GM12891 (cell line): ENCODE results near the gene HOXC13.

Experiments
- DNase-seq: peaks from one replicate; pipeline ENCODE4 v3.0.0; 2011; ENCODE audit warnings: low spot score; ENCODE audit not compliant: insufficient read length
- FAIRE-seq: peaks from 2 replicates; lab custom pipeline; 2011; peaks lifted over from hg19 to GRCh38; lab: Jason Lieb, UNC
- PAX5 ChIP-seq: IDR thresholded peaks from 2 replicates; pipeline ENCODE4 v1.6.1; 2011; ENCODE audit warnings: low read length, moderate library complexity, mild to moderate bottlenecking; ENCODE audit not compliant: insufficient read depth, severe bottlenecking
- POLR2A ChIP-seq: IDR thresholded peaks from 2 replicates; pipeline ENCODE4 v1.6.1; 2011; ENCODE audit warnings: low read depth, low read length, control low read depth
- POLR2AphosphoS5 ChIP-seq: IDR thresholded peaks from 2 replicates; pipeline ENCODE4 v1.6.1; 2011; ENCODE audit warnings: low read depth, low read length, control low read depth
- POU2F2 ChIP-seq: IDR thresholded peaks from 2 replicates; pipeline ENCODE4 v1.6.1; 2011; ENCODE audit warnings: low read depth, mild to moderate bottlenecking, control low read depth, low read length, moderate library complexity
- SPI1 ChIP-seq: IDR thresholded peaks from 2 replicates; pipeline ENCODE4 v1.6.1; 2011; ENCODE audit warnings: low read depth, low read length, control low read depth
- TAF1 ChIP-seq: IDR thresholded peaks from 2 replicates; pipeline ENCODE4 v1.6.1; 2011; ENCODE audit warnings: low read depth, low read length, control low read depth

The HOXC13 gene

DNA sequence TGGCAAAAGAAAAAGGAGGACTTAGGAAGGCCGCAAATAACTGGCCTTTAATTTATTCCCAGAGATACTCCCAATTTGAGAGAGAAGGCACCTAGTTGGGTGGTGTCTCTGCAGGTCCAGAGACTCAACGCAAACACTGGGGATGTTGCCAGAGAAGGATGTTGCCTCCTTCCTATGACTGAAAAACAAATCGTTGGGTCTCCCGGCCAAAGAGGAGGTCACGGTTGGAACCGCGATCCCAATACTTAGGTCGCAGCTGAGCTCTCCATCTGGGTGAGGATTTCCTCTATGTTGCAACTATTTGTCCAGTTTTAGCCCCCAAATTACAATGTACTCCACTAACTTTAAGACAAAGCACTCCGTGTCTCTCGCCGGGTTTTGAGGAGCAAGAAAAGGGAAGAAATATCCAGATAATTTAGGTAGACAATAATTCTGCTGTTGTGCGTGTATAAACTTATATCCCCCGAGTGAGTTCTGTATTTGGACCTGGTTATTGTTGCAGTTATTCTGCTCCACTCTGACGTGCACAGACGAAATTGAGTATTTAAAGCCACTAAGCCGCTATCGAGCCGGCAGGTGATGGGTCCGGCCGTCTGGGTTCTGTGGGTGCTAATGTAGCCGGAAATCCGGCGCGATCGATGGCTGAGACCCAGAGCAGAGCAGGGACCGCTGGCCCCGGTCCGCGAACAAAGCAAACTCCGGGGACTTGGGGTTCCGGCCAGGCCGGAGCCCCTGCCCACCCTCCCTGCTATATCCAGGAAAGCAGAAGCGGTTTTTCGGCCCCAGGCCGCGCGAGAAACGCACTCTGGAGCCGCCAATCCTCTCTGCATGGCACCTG is 21.8 kb downstream of the HOXC13 start:
- no peak for TF ChIP-seq POLR2AphosphoS5
- no peak for TF ChIP-seq POU2F2
- no peak for TF ChIP-seq TAF1
- TF ChIP-seq POLR2A, result no peak
- TF ChIP-seq SPI1, result no peak
- no peak for TF ChIP-seq PAX5
- FAIRE-seq (no peak), DNase-seq (no peak)

- no peak for TF ChIP-seq TAF1
- TF ChIP-seq POLR2AphosphoS5, result no peak
- no peak for TF ChIP-seq SPI1
- TF ChIP-seq POLR2A, result no peak
- TF ChIP-seq POU2F2, result no peak
- TF ChIP-seq PAX5, result no peak
- DNase-seq (no peak), FAIRE-seq (no peak)
Observed at GRCh38 chr12:53961025-53961761, 22.6 kb downstream of the HOXC13 start.

DNA sequence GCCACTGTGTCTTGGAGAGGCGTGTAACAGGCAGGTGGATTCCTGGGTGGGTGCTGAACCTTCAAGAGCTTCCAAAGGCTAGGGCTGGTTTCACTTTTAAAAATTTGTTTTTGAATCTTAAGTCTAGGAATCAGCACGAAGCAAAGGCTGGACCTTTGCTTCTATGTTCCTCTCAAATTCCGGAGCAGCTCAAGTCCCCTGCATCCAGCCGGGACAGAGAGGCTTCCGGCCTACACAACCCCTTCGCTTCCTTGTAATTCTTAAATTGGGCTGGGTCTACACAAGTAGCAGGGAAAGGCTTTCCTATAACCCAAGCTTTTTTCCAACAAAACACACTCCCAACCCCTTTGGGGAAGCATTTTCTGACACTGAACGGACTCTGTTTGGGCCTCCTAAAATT is 24.4 kb downstream of the HOXC13 start:
- TF ChIP-seq TAF1 (no peak), POU2F2 (no peak), POLR2AphosphoS5 (no peak), SPI1 (no peak), PAX5 (no peak), POLR2A (no peak)
- FAIRE-seq, result no peak

DNA sequence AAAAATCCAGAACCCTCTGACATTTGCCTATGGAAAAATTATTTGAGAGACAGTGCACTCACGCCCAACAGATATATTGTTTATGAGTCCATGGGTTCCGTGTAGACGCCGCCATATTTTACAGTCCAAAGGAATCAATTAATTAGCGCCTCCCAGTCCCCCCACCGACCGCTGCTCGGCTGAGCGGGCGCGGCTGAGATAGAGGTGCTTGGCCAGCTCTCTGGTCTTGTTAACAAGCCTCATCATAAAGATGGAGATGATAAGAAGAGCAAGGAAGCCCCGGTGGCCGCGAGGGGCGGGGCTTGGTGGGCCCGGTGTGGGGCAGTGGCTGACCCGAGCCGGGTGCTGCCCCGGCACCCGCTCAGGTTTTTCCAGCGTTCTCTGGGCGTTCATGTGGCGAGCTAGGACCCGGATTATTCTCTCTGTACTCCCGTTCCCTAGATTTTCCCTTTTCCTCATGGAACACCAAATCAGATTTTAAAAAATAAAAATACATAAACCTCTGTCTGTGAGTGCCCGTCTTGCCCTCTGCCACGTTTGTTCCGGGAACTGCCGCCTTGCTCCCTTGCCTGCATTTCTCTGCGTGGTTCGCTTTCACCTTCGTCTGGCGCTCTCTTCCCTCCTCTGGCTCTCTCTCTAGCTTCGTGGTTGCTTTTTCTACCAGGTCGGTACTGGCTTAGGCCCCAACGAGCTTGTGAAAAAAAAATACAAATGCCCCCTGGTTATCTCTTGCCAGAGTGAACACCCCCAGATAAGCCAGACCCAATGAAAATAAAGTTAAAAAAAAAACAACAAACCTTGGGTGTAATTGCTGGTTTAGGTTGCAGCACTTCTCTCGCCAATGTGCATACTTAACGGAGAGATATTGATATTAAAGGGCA is 25.0 kb downstream of the HOXC13 start:
- FAIRE-seq, result no peak
- TF ChIP-seq POLR2A (no peak), POLR2AphosphoS5 (no peak)
- DNase-seq, result no peak

More for the DNA sequence above, 24.4 kb downstream of the HOXC13 start:
- no peak for DNase-seq

DNA sequence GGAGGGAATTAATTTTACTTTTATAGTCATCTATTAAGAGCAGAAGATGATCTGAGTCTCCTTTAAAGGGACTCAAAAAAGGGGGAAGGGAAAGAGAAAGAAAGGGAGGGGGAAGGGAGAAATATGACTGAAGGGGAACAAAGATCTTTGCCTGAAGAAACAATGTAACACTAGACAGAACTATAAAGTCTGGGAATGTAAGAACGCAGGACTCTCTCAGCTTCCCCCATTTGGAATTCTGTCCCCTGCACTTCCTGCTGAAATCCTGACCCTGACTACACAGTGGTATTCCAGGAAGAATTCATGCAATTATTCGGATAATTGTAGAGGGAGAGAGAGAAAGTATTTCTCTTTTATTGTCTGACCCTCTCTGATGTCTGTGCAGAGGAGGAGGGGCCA is 25.7 kb downstream of the HOXC13 start:
- DNase-seq, result no peak
- TF ChIP-seq POLR2A (no peak), POU2F2 (no peak), TAF1 (no peak), PAX5 (no peak), SPI1 (no peak), POLR2AphosphoS5 (no peak)
- no peak for FAIRE-seq

- no peak for FAIRE-seq
- DNase-seq, result no peak
- TF ChIP-seq POLR2A (no peak), SPI1 (no peak), PAX5 (no peak), POLR2AphosphoS5 (no peak)
Observed at GRCh38 chr12:53965281-53966084, 26.9 kb downstream of the HOXC13 start.

- TF ChIP-seq TAF1, result no peak
- no peak for TF ChIP-seq POLR2AphosphoS5
- TF ChIP-seq PAX5, result no peak
- TF ChIP-seq POLR2A, result no peak
- no peak for TF ChIP-seq POU2F2
- TF ChIP-seq SPI1, result no peak
- DNase-seq (no peak), FAIRE-seq (no peak)
Observed at GRCh38 chr12:53966085-53966384, 27.4 kb downstream of the HOXC13 start.

DNA sequence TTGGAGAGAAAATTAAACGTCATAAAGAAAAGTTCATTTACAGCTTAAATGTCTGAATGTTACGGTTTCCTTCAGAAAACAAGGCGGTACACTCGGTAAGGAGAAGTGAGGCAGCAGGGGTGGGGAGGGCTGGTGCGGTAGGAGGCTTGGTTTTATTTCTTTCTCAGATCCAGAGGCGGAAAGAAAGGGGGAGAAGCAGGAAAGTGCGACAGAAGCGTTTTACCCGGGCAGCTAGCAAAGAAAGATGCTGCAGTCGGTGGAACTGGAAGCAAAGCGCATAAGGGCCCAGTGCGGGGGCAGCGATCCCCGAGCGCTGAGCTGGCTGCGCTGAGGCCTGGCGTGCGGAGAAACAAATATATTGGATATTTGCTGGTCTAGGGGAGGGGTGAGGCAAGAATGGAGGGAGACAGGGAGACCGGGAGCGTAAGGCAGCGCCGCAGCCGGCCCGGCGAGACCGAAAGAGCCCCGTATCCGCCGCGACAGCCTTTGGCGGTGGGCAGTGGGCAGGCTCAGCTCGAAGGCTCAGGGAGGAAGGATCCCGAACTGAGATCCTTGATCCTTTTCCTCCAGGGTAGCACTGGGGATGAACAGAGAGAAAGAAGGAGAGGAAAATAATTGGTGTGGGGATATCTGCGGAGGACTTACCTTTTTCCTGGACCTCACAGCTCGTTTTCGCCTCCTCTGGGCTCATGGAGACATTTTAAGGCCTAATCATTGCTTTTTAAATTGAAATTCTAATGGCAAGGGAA is 27.9 kb downstream of the HOXC13 start:
- no peak for TF ChIP-seq POLR2AphosphoS5
- TF ChIP-seq SPI1, result no peak
- TF ChIP-seq POLR2A, result no peak
- TF ChIP-seq PAX5, result no peak
- no peak for TF ChIP-seq TAF1
- TF ChIP-seq POU2F2, result no peak
- FAIRE-seq, result no peak
- no peak for DNase-seq

DNA sequence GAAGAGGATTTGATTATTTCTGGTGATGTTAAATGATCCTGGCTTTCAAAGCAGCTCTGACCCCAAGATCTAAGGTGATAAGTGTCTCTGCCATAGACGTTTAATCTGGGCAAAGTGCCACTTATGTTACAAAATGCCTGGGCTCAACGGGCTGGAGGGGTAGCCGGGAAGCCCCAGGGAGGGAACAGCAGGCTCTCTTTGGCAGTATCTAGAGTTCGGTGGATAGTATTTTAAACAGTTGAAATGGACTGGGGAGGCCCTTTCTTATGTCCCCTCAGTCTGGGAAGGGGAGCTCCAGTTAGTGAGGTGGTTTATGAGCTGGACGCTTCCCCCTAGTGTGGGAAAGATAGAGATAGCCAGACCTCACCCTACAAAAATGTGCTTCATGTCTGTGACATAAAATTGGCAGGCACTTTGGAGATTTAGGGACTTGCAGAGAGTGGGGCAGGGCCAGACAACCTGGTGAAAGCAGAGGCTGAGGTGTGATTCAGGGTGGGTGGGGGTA is 28.8 kb downstream of the HOXC13 start:
- TF ChIP-seq POLR2AphosphoS5 (no peak), SPI1 (no peak), PAX5 (no peak), POU2F2 (no peak), TAF1 (no peak), POLR2A (no peak)
- DNase-seq (no peak), FAIRE-seq (no peak)
